OCI-LY3 (cell line): ENCODE results near the gene SLC16A7.

ENCODE experiments used
- H2AFZ ChIP-seq: fragments of 200-600, 300-600 bp; shearing (Covaris generic); 2 replicates; pipeline ENCODE4 v1.6.0; 2014; ENCODE audit warnings: antibody characterized with exemption, low read depth, low read length
- H3K27ac ChIP-seq: fragments of 200-600, 300-600 bp; sonication (generic); 2 replicates; pipeline ENCODE4 v1.5.1; 2014; ENCODE audit warnings: mild to moderate bottlenecking, low read length, moderate library complexity, mixed read lengths
- H3K27me3 ChIP-seq: fragments of 200-600, 300-600 bp; sonication (generic); 2 replicates; pipeline ENCODE4 v1.6.1; 2014; ENCODE audit warnings: low read depth, low read length, mixed read lengths
- H3K36me3 ChIP-seq: fragments of 200-600, 300-600 bp; sonication (generic); replicated peaks from 2 replicates; pipeline ENCODE3; 2014; ENCODE audit warnings: low read depth, low read length, mixed read lengths
- H3K4me1 ChIP-seq: fragments of 300-600, 200-600 bp; sonication (generic); 2 replicates; pipeline ENCODE4 v1.6.1; 2014; ENCODE audit warnings: low read length, mixed read lengths
- H3K4me2 ChIP-seq: fragments of 200-600, 300-600 bp; sonication (generic); 2 replicates; pipeline ENCODE4 v1.6.1; 2014; ENCODE audit warnings: low read length, mixed read lengths
- H3K4me3 ChIP-seq: fragments of 300-600, 200-600 bp; sonication (generic); 2 replicates; pipeline ENCODE4 v1.5.1; 2014; ENCODE audit warnings: antibody characterized with exemption, mild to moderate bottlenecking, low read length, moderate library complexity
- H3K79me2 ChIP-seq: fragments of 300-600, 200-600 bp; shearing (Covaris generic); 2 replicates; pipeline ENCODE4 v1.6.1; 2014; ENCODE audit warnings: mild to moderate bottlenecking, low read length, mixed read lengths
- H3K9ac ChIP-seq: fragments of 300-600, 200-600 bp; shearing (Covaris generic); 2 replicates; pipeline ENCODE4 v1.6.0; 2014; ENCODE audit warnings: mild to moderate bottlenecking, low read length, moderate library complexity
- H3K9me3 ChIP-seq: fragments of 200-600, 300-600 bp; shearing (Covaris generic); 2 replicates; pipeline ENCODE4 v1.6.1; 2014; ENCODE audit warnings: low read length, mixed read lengths; ENCODE audit not compliant: insufficient read depth
- H4K20me1 ChIP-seq: fragments of 200-600, 300-600 bp; sonication (generic); 2 replicates; pipeline ENCODE4 v1.6.1; 2016; ENCODE audit warnings: low read length, mixed read lengths; ENCODE audit not compliant: insufficient read depth
- EZH2phosphoT487 ChIP-seq: fragments of 200-600 bp; shearing (Covaris generic); IDR thresholded peaks from 2 replicates; pipeline ENCODE4 v1.6.1; 2018; ENCODE audit warnings: antibody characterized with exemption, mixed run types, low read depth
- TF ChIP-seq, protein P1 (sequence below): fragments of 200-600, 300-600 bp; sonication (generic); IDR thresholded peaks from 2 replicates; pipeline ENCODE4 v1.5.1; 2014; ENCODE audit warnings: antibody characterized with exemption, low read length, low read depth

The SLC16A7 gene

DNA sequence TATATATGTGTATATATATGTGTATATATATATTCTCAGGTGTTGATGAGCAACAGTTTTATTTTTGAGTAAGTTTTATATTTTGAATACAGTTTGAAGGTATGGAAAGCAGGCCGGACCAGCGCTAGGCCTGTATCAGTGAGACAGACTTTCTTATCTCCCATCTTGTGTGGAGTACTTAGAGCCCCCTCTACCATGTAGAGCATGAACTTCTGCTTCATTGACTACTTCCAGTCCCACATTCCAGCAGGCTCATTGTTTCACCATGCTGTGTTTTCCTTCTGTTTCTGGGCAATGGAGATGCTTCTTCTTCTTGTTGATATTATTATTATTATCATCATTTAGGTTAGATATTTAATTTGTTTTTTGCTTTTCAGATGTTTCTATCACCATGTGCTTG, 76.4 kb downstream of the SLC16A7 start:
- peaks cover 5% of the 10 kb centered on the region for H3K36me3 ChIP-seq
- no peaks in the 10 kb centered on the region for H3K79me2 ChIP-seq
- peaks cover 2% of the 10 kb centered on the region; the same call in 1 of the 2 replicates for H4K20me1 ChIP-seq
- H3K27me3 ChIP-seq, result no peaks in the 10 kb centered on the region
- H3K27ac ChIP-seq, result no peak overlapping the region
- no peak overlapping the region for H3K9ac ChIP-seq
- no peak overlapping the region for H3K4me3 ChIP-seq
- no peak overlapping the region for H3K4me2 ChIP-seq
- no peak overlapping the region for H2AFZ ChIP-seq
- no peaks in the 10 kb centered on the region for H3K4me1 ChIP-seq
- H3K9me3 ChIP-seq, result no peaks in the 10 kb centered on the region
- TF ChIP-seq EZH2phosphoT487, result no peak
- TF ChIP-seq, protein P1, sequence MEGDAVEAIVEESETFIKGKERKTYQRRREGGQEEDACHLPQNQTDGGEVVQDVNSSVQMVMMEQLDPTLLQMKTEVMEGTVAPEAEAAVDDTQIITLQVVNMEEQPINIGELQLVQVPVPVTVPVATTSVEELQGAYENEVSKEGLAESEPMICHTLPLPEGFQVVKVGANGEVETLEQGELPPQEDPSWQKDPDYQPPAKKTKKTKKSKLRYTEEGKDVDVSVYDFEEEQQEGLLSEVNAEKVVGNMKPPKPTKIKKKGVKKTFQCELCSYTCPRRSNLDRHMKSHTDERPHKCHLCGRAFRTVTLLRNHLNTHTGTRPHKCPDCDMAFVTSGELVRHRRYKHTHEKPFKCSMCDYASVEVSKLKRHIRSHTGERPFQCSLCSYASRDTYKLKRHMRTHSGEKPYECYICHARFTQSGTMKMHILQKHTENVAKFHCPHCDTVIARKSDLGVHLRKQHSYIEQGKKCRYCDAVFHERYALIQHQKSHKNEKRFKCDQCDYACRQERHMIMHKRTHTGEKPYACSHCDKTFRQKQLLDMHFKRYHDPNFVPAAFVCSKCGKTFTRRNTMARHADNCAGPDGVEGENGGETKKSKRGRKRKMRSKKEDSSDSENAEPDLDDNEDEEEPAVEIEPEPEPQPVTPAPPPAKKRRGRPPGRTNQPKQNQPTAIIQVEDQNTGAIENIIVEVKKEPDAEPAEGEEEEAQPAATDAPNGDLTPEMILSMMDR, result no peak

DNA sequence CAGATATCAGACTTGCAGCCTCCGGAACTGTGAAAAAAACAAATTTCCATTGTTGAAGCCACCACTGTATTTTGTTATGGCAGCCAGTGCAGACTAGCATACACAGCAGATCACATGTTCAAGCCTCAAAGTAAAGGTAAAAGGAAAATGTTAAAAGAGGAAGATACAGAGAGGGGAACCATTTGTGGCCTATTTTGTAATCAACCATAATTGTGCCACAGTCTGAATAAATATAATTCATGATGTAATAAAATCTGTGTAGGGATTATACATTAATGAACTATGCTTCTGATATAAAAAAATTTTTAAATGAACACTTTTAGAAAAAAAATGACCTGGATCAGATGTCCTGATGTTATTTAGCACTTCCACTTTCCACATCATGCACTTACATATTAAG, 79.6 kb downstream of the SLC16A7 start:
- no peak overlapping the region for H3K9ac ChIP-seq
- H3K4me3 ChIP-seq, result no peak overlapping the region
- TF ChIP-seq, protein P1, result no peak
- no peak for TF ChIP-seq EZH2phosphoT487
- H3K27ac ChIP-seq, result no peak overlapping the region
- peaks cover 2% of the 10 kb centered on the region; the same call in 1 of the 2 replicates for H4K20me1 ChIP-seq
- H3K4me2 ChIP-seq, result no peak overlapping the region
- no peaks in the 10 kb centered on the region for H3K9me3 ChIP-seq
- no peak overlapping the region for H2AFZ ChIP-seq
- no peaks in the 10 kb centered on the region for H3K27me3 ChIP-seq
- H3K79me2 ChIP-seq, result no peaks in the 10 kb centered on the region
- no peaks in the 10 kb centered on the region for H3K4me1 ChIP-seq
- peaks cover 11% of the 10 kb centered on the region for H3K36me3 ChIP-seq

DNA sequence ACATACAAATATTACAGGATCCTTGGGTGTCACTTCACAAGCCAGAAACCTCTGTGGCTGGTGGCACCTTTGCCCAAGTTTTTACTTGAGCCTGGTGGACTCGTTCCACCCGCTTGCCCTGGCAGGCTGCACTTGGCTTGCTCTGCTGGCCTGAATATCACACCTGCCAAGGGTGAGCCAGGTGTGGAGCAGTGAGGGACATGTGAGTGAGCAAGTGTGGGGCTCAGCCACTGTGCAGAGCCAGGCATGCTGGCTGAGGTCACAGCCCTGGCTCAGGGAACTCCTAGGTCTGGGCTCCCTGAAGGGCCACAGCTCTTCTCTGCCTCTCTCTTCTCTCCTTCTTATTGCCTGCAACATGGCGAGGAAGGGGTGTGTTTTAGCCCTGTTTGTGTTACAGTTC, 82.0 kb downstream of the SLC16A7 start:
- H3K4me3 ChIP-seq, result no peak overlapping the region

DNA sequence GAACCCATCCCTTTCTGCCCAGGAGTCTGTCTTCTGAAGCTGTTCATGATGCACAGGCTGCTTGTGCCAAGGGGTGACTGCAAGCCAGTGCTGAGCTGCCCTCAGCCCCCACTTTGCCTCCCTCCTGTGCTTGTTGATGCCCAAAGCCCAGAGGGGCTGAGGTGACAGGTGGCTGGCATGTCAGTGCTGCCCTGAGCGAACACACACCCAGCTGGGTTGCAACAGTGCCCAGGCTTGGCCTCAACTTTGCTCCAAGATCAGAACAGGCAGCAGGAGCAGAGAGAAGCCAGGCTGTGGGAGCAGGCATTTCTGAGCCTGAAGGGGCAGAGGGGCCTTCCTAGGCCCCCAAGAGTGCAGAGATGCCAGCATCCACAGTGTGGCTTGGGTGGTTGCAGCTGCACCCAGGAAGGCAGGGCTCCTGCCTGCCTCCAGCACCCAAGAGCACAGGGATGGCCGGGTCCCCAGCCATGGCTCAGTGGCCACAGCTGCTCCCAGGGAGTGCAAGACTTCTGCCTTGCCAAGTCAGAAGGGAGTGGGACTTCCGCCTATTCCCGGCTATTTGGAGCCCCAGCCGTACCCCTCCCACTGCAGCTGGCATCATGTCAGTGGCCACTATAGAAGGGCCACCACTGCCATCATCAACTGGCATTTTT, 83.1 kb downstream of the SLC16A7 start:
- H3K9me3 ChIP-seq, result no peaks in the 10 kb centered on the region
- no peak overlapping the region for H3K27ac ChIP-seq
- TF ChIP-seq EZH2phosphoT487, result no peak
- TF ChIP-seq, protein P1, result no peak
- no peak overlapping the region for H2AFZ ChIP-seq
- H3K36me3 ChIP-seq, result peaks cover 11% of the 10 kb centered on the region
- no peak overlapping the region for H3K4me3 ChIP-seq
- no peaks in the 10 kb centered on the region for H3K79me2 ChIP-seq
- no peak overlapping the region for H3K9ac ChIP-seq
- H3K4me1 ChIP-seq, result no peaks in the 10 kb centered on the region
- no peaks in the 10 kb centered on the region for H3K27me3 ChIP-seq
- no peak overlapping the region for H3K4me2 ChIP-seq
- no peaks in the 10 kb centered on the region for H4K20me1 ChIP-seq

More for the DNA sequence above, 82.0 kb downstream of the SLC16A7 start:
- TF ChIP-seq EZH2phosphoT487, result no peak
- TF ChIP-seq, protein P1, result no peak
- Histone ChIP-seq H3K4me2 (no peak overlapping the region), H2AFZ (no peak overlapping the region), H4K20me1 (no peaks in the 10 kb centered on the region), H3K9ac (no peak overlapping the region), H3K4me1 (no peaks in the 10 kb centered on the region), H3K79me2 (no peaks in the 10 kb centered on the region), H3K27me3 (no peaks in the 10 kb centered on the region), H3K27ac (no peak overlapping the region), H3K9me3 (no peaks in the 10 kb centered on the region), H3K36me3 (peaks cover 11% of the 10 kb centered on the region)
